Measurements from ENCODE around the gene PTH1R.

DNA sequence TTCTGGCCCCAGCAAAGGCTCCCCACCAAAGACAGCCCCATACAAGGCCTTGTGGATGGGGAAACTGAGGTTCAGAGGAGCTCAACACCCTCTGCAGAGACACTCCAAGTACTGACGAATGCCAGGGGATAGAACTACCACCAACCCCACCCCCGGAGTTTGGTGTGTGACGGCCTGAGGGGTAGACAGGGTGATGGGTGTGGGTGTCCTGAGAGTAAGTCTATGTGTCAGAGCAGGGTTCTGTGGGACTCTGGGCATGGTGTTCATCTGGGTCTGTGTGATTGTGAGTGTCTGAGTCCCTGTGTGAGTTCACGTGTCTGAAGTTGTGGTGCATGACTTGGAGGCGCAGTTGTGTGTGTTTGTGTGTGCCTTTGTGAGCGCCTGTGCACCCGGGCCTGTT is 7.4 kb downstream of the PTH1R start:
- TF ChIP-seq RXRA (IDR thresholded peaks at IDR 0.05; ENCODE audit: borderline replicate concordance, low read depth), result no peak
- no peak for TF ChIP-seq NRF1 (IDR thresholded peaks at IDR 0.05; ENCODE audit: low read depth, low read length)
- no peak for TF ChIP-seq REST (IDR thresholded peaks at IDR 0.05; ENCODE audit: low read depth, low read length)
- TF ChIP-seq, protein P1, sequence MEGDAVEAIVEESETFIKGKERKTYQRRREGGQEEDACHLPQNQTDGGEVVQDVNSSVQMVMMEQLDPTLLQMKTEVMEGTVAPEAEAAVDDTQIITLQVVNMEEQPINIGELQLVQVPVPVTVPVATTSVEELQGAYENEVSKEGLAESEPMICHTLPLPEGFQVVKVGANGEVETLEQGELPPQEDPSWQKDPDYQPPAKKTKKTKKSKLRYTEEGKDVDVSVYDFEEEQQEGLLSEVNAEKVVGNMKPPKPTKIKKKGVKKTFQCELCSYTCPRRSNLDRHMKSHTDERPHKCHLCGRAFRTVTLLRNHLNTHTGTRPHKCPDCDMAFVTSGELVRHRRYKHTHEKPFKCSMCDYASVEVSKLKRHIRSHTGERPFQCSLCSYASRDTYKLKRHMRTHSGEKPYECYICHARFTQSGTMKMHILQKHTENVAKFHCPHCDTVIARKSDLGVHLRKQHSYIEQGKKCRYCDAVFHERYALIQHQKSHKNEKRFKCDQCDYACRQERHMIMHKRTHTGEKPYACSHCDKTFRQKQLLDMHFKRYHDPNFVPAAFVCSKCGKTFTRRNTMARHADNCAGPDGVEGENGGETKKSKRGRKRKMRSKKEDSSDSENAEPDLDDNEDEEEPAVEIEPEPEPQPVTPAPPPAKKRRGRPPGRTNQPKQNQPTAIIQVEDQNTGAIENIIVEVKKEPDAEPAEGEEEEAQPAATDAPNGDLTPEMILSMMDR (IDR thresholded peaks at IDR 0.05), result no peak
- TF ChIP-seq, protein P2, sequence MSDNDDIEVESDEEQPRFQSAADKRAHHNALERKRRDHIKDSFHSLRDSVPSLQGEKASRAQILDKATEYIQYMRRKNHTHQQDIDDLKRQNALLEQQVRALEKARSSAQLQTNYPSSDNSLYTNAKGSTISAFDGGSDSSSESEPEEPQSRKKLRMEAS (IDR thresholded peaks at IDR 0.05; ENCODE audit: low read depth), result no peak
- TF ChIP-seq TCF12 (IDR thresholded peaks at IDR 0.05), result no peak
- no peak for TF ChIP-seq USF2 (IDR thresholded peaks at IDR 0.05; ENCODE audit: borderline replicate concordance, low read depth, low read length)
- no peak for TF ChIP-seq SIN3A (IDR thresholded peaks at IDR 0.05; ENCODE audit: borderline replicate concordance, low read depth, low read length)
- TF ChIP-seq YY1 (IDR thresholded peaks at IDR 0.05; ENCODE audit: low read depth), result no peak
- TF ChIP-seq FOXM1 (IDR thresholded peaks at IDR 0.05; ENCODE audit: low read depth), result no peak
- no peak for TF ChIP-seq NFIC (IDR thresholded peaks at IDR 0.05; ENCODE audit: borderline replicate concordance)
- TF ChIP-seq EZH2phosphoT487 (IDR thresholded peaks at IDR 0.05; ENCODE audit: borderline replicate concordance, low read depth), result no peak
- TF ChIP-seq POLR2AphosphoS5 (IDR thresholded peaks at IDR 0.05; ENCODE audit: low read depth, low read length), result no peak

Data from SK-N-SH (cell line).